ENCODE results near the gene SHCBP1.

The SHCBP1 gene, protein sequence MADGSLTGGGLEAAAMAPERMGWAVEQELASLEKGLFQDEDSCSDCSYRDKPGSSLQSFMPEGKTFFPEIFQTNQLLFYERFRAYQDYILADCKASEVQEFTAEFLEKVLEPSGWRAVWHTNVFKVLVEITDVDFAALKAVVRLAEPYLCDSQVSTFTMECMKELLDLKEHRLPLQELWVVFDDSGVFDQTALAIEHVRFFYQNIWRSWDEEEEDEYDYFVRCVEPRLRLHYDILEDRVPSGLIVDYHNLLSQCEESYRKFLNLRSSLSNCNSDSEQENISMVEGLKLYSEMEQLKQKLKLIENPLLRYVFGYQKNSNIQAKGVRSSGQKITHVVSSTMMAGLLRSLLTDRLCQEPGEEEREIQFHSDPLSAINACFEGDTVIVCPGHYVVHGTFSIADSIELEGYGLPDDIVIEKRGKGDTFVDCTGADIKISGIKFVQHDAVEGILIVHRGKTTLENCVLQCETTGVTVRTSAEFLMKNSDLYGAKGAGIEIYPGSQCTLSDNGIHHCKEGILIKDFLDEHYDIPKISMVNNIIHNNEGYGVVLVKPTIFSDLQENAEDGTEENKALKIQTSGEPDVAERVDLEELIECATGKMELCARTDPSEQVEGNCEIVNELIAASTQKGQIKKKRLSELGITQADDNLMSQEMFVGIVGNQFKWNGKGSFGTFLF

DNA sequence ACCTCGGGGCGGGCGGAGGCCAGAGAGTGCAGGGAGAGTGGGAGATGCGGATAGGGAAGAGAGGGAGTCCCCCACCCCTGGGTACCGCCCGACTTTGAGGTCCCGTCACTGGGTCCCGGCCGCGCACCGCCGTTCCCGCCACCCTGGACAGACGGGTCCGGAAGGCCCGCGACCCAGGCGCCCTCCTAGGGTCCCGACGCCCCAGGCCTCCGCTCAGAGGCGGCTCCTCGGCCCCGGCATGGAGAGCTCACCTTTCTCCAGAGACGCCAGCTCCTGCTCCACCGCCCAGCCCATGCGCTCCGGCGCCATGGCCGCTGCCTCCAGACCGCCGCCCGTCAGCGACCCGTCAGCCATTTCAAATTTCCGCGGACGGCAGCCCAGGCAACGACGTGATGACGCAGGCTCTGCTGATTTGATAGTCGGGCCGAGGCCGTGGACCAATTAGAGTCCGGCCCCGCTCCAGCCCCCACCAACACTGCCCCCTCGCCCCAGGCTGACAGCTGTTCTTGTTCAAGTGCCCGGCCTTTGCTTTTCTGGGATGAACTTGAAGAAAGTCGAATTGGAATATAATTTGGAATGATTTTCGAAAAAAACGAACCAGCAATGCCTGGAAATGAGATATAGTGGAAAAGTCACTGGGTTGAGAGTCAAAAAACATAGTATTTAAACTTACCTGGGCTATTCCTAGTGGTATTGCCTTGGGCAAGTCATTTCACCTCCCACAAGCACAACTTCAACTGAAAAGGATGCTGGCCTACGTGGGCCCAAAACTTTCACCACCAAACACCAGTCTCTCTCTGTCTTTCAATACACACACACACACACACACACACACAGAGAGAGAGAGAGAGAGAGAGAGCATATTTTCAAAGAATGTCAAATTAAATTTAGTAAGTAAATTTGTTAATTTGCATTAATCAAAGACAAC, at the start of gene SHCBP1:
Gene SHCBP1, minus strand, starts transcription at position 374 of the 928 bp plus-strand sequence. Its CDS starts 20 bp downstream, at position 354.
- peak; percentile 88 for DNase-seq (ENCODE audit: low read depth)
- TF ChIP-seq, protein P1, sequence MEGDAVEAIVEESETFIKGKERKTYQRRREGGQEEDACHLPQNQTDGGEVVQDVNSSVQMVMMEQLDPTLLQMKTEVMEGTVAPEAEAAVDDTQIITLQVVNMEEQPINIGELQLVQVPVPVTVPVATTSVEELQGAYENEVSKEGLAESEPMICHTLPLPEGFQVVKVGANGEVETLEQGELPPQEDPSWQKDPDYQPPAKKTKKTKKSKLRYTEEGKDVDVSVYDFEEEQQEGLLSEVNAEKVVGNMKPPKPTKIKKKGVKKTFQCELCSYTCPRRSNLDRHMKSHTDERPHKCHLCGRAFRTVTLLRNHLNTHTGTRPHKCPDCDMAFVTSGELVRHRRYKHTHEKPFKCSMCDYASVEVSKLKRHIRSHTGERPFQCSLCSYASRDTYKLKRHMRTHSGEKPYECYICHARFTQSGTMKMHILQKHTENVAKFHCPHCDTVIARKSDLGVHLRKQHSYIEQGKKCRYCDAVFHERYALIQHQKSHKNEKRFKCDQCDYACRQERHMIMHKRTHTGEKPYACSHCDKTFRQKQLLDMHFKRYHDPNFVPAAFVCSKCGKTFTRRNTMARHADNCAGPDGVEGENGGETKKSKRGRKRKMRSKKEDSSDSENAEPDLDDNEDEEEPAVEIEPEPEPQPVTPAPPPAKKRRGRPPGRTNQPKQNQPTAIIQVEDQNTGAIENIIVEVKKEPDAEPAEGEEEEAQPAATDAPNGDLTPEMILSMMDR (IDR thresholded peaks at IDR 0.05; ENCODE audit: low read length, missing control alignments), result no peak
- H3K4me3 ChIP-seq (replicated peaks; ENCODE audit: low read depth, low read length), result peak within 1 kb of the TSS; percentile 85

DNA sequence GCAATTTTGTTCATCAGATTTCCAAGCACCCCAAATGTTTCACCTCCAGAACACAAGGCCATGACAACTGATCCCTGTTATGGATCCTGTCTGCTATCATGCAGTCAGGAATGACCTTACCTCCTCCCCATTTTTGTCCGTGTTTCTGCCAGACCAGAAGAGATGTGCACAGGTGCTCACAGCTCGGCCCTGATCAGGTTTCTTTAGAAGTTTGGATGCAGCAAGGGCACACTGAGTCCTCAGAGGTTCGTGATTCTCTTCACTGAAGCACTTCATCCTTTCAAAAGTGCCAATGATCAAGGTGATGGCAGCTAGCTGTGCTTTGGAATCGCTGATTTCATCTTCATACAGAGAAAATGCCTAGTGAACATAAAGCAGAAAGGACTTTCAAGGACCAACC, 40.9 kb upstream of the SHCBP1 start:
- TF ChIP-seq, protein P1 (IDR thresholded peaks at IDR 0.05; ENCODE audit: low read length, missing control alignments), result no peak
- H3K4me3 ChIP-seq (replicated peaks; ENCODE audit: low read depth, low read length), result no peak overlapping the region
- no peak for DNase-seq (ENCODE audit: low read depth)

DNA sequence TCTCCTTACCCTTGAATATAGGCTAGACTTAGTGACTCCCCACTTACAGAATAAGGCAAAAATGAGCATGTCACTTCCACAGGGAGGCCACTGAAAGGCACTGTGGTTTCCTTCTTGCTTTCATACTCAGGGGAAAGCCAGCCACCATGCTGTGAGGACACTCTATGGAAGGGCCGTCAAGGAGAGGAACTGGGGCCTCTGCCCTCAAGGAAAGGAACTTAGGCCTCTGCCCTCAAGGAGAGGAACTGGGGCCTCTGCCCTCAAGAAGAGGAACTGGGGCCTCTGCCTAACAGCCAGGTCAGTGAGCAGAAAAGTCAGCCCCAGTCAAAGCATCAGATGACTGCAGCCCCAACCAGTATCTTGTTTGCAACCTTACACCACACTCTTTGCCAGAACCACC, 37.7 kb upstream of the SHCBP1 start:
- TF ChIP-seq, protein P1 (IDR thresholded peaks at IDR 0.05; ENCODE audit: low read length, missing control alignments), result no peak
- no peak overlapping the region for H3K4me3 ChIP-seq (replicated peaks; ENCODE audit: low read depth, low read length)
- no peak for DNase-seq (ENCODE audit: low read depth)

DNA sequence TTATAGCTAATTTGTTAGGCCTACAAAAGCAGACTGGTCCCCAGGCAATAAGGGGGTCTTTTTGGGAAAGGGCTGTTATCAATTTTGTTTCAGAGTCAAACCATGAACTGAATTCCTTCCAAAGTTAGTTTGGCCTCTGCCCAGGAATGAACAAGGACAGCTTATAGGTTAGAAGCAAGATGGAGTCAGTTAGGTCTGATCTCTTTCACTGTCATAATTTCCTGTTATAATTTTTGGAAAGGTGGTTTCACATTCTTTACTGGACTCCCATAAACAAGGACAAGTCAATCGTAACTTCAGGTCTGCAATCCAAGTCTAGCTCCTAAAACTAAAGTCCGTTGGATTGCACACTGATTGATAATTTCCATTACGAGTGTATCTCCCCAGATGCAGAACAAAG, 30.1 kb upstream of the SHCBP1 start:
- no peak for DNase-seq (ENCODE audit: low read depth)
- TF ChIP-seq, protein P1 (IDR thresholded peaks at IDR 0.05; ENCODE audit: low read length, missing control alignments), result no peak
- H3K4me3 ChIP-seq (replicated peaks; ENCODE audit: low read depth, low read length), result no peak overlapping the region

DNA sequence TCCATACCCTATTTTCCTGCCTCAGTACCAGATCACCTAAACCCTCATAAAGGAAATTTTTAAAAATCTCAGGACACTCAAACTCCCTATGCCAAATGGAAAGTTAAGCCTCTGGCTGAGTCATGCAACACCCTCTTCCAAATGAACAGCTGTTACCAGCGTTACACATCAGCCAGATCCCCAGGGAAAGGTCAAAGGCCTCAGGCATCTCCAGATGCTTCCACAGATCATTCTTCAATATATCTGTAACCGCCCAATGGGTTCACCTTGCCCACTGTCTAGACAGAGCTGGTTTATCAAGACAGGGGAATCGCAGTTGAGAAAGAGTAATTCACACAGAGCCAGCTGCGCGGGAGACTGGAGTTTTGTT, 29.1 kb upstream of the SHCBP1 start:
- no peak overlapping the region for H3K4me3 ChIP-seq (replicated peaks; ENCODE audit: low read depth, low read length)
- DNase-seq (ENCODE audit: low read depth), result peak; percentile 39
- TF ChIP-seq, protein P1 (IDR thresholded peaks at IDR 0.05; ENCODE audit: low read length, missing control alignments), result no peak

DNA sequence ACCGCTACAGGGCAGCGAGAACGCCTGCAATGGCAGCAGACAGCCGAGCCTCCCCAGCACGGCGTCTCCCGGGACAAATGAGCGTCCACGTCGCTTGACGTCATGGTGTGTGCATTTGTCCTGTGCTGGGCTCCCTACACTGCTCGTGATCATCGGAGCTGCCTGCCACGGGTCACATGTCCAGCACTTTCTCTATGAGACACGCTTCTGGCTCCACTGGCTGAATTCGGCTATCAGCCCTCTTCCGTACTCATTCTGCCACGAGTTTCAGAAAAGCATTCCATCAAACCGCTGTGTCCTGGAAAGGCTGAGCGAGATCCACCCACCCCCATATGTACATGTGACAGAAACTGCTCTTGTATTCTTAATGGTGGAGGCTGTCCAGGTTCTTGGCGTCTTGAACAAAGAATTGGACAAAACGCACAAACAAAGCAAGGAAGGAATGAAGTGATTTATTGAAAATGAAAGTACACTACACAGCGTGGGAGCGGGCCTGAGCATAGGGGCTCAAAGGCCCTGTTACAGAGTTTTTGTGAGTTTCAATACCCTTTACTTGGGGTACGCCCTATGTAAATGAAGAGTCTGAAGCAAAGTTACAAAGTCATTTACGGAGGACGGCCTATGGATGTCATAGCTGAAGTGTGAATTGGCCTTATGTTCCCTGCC, 28.5 kb upstream of the SHCBP1 start:
- TF ChIP-seq, protein P1 (IDR thresholded peaks at IDR 0.05; ENCODE audit: low read length, missing control alignments), result no peak
- peak; percentile 49 for DNase-seq (ENCODE audit: low read depth)
- H3K4me3 ChIP-seq (replicated peaks; ENCODE audit: low read depth, low read length), result no peak overlapping the region
